ENCODE data around the gene ADAM10.
A peak's percentile ranks its signal among the peaks of the same experiment; 100 is the strongest.

ADAM10 gene

GRCh38 chr15:58595516-58596263 lies 153.8 kb downstream of the ADAM10 start:
- no peak overlapping the region for H3K27ac ChIP-seq (ENCODE audit: low read depth, low read length, severe bottlenecking)
- H3K4me1 ChIP-seq (ENCODE audit: control insufficient read depth, insufficient read depth, low read length, poor library complexity, severe bottlenecking): peaks cover 5% of the 10 kb centered on the region
- peaks cover 37% of the 10 kb centered on the region for H3K36me3 ChIP-seq (ENCODE audit: control insufficient read depth, insufficient read depth, low read length)
- no peaks in the 10 kb centered on the region for H3K9me3 ChIP-seq (ENCODE audit: control insufficient read depth, low read length)
- 100% methylated on average over 2 of the region's 3 CpGs; no CpG with 5 or more reads in 1 of the 2 experiments for WGBS, 2 experiments (ENCODE audit: insufficient coverage in 2 of 2)
- H3K4me3 ChIP-seq (ENCODE audit: extremely low read depth, insufficient read depth, low read length, poor library complexity, severe bottlenecking): no peak overlapping the region

DNA sequence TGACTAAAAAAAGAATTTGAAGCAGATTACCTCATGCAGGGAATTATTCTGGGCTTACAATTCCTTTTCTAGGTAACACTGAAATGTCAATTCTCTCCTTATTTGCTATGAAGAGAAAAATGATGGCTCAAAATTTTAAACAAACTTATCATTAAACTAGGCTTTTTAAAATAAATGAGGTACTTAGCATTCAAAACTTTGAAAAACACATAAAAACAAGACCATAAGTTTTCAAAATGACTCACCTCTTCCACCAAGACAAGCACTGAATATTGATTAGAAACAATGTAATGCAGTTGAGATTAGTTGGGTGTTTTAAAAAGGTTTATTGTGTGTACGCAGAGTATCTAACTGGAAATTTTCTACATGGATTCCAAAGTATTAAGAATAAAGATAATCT lies 154.6 kb downstream of the ADAM10 start:
- no peak overlapping the region for H3K4me3 ChIP-seq (ENCODE audit: extremely low read depth, insufficient read depth, low read length, poor library complexity, severe bottlenecking)
- H3K36me3 ChIP-seq (ENCODE audit: control insufficient read depth, insufficient read depth, low read length): peaks cover 35% of the 10 kb centered on the region
- H3K4me1 ChIP-seq (ENCODE audit: control insufficient read depth, insufficient read depth, low read length, poor library complexity, severe bottlenecking): peaks cover 6% of the 10 kb centered on the region
- H3K27ac ChIP-seq (ENCODE audit: low read depth, low read length, severe bottlenecking): no peak overlapping the region
- H3K9me3 ChIP-seq (ENCODE audit: control insufficient read depth, low read length): no peaks in the 10 kb centered on the region
- no CpG with 5 or more reads among the region's 1 CpG for WGBS, 2 experiments (ENCODE audit: insufficient coverage in 2 of 2)

- Histone ChIP-seq H3K4me1 (ENCODE audit: control insufficient read depth, insufficient read depth, low read length, poor library complexity, severe bottlenecking) (peaks cover 6% of the 10 kb centered on the region), H3K36me3 (ENCODE audit: control insufficient read depth, insufficient read depth, low read length) (peaks cover 34% of the 10 kb centered on the region), H3K4me3 (ENCODE audit: extremely low read depth, insufficient read depth, low read length, poor library complexity, severe bottlenecking) (no peak overlapping the region), H3K9me3 (ENCODE audit: control insufficient read depth, low read length) (no peaks in the 10 kb centered on the region), H3K27ac (ENCODE audit: low read depth, low read length, severe bottlenecking) (no peak overlapping the region)
- 100% methylated on average over 1 of the region's 1 CpG for WGBS, 2 experiments (ENCODE audit: insufficient coverage in 2 of 2)
Measured at GRCh38 chr15:58593870-58594269, 155.6 kb downstream of the ADAM10 start.

GRCh38 chr15:58590926-58591325 lies 158.6 kb downstream of the ADAM10 start:
- no peak overlapping the region for H3K27ac ChIP-seq (ENCODE audit: low read depth, low read length, severe bottlenecking)
- peaks cover 6% of the 10 kb centered on the region for H3K4me1 ChIP-seq (ENCODE audit: control insufficient read depth, insufficient read depth, low read length, poor library complexity, severe bottlenecking)
- no peaks in the 10 kb centered on the region for H3K9me3 ChIP-seq (ENCODE audit: control insufficient read depth, low read length)
- H3K4me3 ChIP-seq (ENCODE audit: extremely low read depth, insufficient read depth, low read length, poor library complexity, severe bottlenecking): no peak overlapping the region
- WGBS, 2 experiments (ENCODE audit: insufficient coverage in 2 of 2): no CpG with 5 or more reads among the region's 1 CpG
- H3K36me3 ChIP-seq (ENCODE audit: control insufficient read depth, insufficient read depth, low read length): peaks cover 17% of the 10 kb centered on the region

GRCh38 chr15:58590236-58590635 lies 159.3 kb downstream of the ADAM10 start:
- Histone ChIP-seq H3K27ac (ENCODE audit: low read depth, low read length, severe bottlenecking) (no peak overlapping the region), H3K4me1 (ENCODE audit: control insufficient read depth, insufficient read depth, low read length, poor library complexity, severe bottlenecking) (peaks cover 12% of the 10 kb centered on the region), H3K4me3 (ENCODE audit: extremely low read depth, insufficient read depth, low read length, poor library complexity, severe bottlenecking) (no peak overlapping the region), H3K9me3 (ENCODE audit: control insufficient read depth, low read length) (no peaks in the 10 kb centered on the region), H3K36me3 (ENCODE audit: control insufficient read depth, insufficient read depth, low read length) (peaks cover 17% of the 10 kb centered on the region)
- no CpG with 5 or more reads among the region's 1 CpG for WGBS, 2 experiments (ENCODE audit: insufficient coverage in 2 of 2)

DNA sequence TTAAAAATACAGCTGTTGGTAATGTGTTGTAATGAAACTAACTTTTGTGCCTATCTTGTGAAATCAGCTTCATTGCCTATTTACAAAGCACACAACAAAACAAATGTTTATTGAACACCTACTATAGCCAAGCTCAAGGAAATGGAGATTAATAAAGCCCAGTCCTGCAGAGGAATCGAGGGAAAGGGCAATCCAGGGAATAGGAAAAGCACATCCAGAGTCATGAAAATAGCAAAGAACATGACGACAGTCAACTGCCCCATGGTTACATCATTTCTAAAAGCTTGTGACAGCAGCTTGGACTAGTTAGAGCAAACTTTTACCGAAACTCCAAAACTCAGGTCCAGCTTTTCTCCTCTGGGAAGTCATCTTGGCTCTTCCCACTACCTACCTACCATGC lies 160.5 kb downstream of the ADAM10 start:
- Histone ChIP-seq H3K36me3 (ENCODE audit: control insufficient read depth, insufficient read depth, low read length) (peaks cover 13% of the 10 kb centered on the region), H3K9me3 (ENCODE audit: control insufficient read depth, low read length) (peaks cover under 1% of the 10 kb centered on the region), H3K4me1 (ENCODE audit: control insufficient read depth, insufficient read depth, low read length, poor library complexity, severe bottlenecking) (peaks cover 13% of the 10 kb centered on the region), H3K27ac (ENCODE audit: low read depth, low read length, severe bottlenecking) (no peak overlapping the region), H3K4me3 (ENCODE audit: extremely low read depth, insufficient read depth, low read length, poor library complexity, severe bottlenecking) (no peak overlapping the region)
- WGBS, 2 experiments (ENCODE audit: insufficient coverage in 2 of 2): 89 to 100% methylated on average over 3 of the region's 3 CpGs

DNA sequence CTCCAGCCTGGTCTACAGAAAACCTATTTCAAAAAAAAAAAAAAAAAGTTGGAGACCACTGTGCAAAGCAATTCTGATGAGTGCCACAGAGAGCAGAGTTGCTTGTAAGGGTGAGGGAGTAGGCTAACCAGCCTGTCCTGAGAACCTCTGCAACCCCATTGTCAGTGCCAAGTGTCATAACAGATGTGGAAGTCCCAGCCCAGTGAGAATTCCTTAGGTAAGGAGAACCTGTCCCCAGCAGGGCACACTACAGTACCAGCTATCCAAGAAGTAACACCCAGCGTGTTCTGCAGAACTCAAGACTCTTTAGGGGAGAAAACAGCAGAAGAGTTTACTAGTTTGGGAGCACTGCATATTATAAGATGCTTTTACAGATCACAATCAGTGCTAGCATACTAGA lies 161.4 kb downstream of the ADAM10 start:
- peaks cover 8% of the 10 kb centered on the region for H3K9me3 ChIP-seq (ENCODE audit: control insufficient read depth, low read length)
- peaks cover 5% of the 10 kb centered on the region for H3K36me3 ChIP-seq (ENCODE audit: control insufficient read depth, insufficient read depth, low read length)
- no peak overlapping the region for H3K27ac ChIP-seq (ENCODE audit: low read depth, low read length, severe bottlenecking)
- WGBS, 2 experiments (ENCODE audit: insufficient coverage in 2 of 2): 50% methylated on average over 1 of the region's 1 CpG; no CpG with 5 or more reads in 1 of the 2 experiments
- no peak overlapping the region for H3K4me3 ChIP-seq (ENCODE audit: extremely low read depth, insufficient read depth, low read length, poor library complexity, severe bottlenecking)
- H3K4me1 ChIP-seq (ENCODE audit: control insufficient read depth, insufficient read depth, low read length, poor library complexity, severe bottlenecking): peaks cover 13% of the 10 kb centered on the region

- H3K4me3 ChIP-seq (ENCODE audit: extremely low read depth, insufficient read depth, low read length, poor library complexity, severe bottlenecking): no peak overlapping the region
- no peak overlapping the region for H3K27ac ChIP-seq (ENCODE audit: low read depth, low read length, severe bottlenecking)
- peaks cover 8% of the 10 kb centered on the region for H3K9me3 ChIP-seq (ENCODE audit: control insufficient read depth, low read length)
- 97 to 100% methylated on average over 3 of the region's 4 CpGs for WGBS, 2 experiments (ENCODE audit: insufficient coverage in 2 of 2)
- peaks cover 5% of the 10 kb centered on the region for H3K36me3 ChIP-seq (ENCODE audit: control insufficient read depth, insufficient read depth, low read length)
- H3K4me1 ChIP-seq (ENCODE audit: control insufficient read depth, insufficient read depth, low read length, poor library complexity, severe bottlenecking): peaks cover 13% of the 10 kb centered on the region
Measured at GRCh38 chr15:58587486-58587885, 162.0 kb downstream of the ADAM10 start.

DNA sequence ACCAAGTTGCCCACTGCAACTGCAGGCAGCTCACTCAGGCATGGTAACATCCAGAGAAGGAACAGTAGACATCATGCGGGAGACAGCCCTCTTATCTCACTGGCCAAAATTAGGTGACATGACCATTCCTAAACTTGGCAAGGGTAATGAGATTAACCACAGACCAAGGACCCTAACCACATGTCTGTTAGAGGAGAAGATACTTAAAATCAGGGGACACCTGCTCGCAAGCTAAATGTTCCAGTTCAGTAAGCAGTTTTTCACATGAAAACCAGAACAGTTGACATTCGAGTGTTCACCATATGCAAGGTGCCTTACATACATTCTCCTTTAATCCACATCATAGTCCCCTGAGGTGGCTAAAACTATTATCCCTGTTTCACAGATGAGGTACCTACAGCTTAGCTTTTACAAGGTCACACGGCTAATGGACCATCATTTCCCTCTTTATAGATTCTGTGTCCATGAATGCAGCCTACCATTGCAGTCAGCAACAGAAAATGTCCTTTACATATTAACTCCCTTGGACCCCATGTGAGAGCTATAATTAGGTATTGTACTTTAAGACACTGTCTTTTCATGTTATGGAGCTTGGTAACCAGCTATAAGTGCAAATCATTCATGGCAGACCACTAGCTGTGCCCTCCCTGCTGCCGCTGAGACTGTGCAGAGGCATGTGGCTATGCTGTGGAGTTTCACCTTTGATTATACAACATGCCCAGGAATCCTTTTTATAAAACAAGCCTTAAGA lies 163.6 kb downstream of the ADAM10 start:
- no peak overlapping the region for H3K4me3 ChIP-seq (ENCODE audit: extremely low read depth, insufficient read depth, low read length, poor library complexity, severe bottlenecking)
- WGBS, 2 experiments (ENCODE audit: insufficient coverage in 2 of 2): 93% methylated on average over 4 of the region's 5 CpGs

DNA sequence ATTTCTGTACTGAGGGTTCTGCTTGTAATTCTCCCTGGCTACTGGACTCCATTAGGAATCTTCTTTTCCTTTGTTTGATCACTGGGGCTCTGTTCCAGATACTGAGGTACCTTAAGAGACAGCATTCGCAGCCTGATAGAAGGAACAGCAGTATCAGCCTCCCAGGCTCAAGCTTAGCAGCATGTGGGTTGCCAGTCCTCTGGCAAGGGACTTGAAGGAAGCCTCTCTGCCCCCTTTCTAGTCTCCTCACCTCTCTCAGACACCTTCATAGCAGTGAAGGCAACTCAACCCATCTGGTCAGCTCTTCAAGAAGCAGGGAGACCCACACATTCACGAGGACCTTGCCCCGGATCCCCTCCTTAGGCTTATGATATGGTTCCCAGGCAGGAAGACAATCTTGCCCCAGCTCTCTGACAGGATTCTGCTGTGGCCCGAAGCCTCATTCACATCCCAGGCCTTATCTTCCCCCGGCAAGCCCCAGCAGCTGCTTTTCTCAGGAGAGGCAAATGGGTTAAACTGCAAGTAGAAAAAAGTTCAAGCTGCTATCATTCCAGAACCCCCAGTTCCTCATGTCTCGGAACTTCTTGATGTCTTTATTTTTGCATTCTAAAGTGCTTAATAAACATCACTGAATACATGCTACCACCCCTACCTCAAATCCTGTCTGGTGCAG lies 164.6 kb downstream of the ADAM10 start:
- H3K27ac ChIP-seq (ENCODE audit: low read depth, low read length, severe bottlenecking): peak overlapping the region; percentile 16
- H3K9me3 ChIP-seq (ENCODE audit: control insufficient read depth, low read length): peaks cover 8% of the 10 kb centered on the region
- peaks cover 7% of the 10 kb centered on the region for H3K4me1 ChIP-seq (ENCODE audit: control insufficient read depth, insufficient read depth, low read length, poor library complexity, severe bottlenecking)
- H3K36me3 ChIP-seq (ENCODE audit: control insufficient read depth, insufficient read depth, low read length): no peaks in the 10 kb centered on the region
- WGBS, 2 experiments (ENCODE audit: insufficient coverage in 2 of 2): 75 to 98% methylated on average over 2 to 4 of the region's 6 CpGs
- no peak overlapping the region for H3K4me3 ChIP-seq (ENCODE audit: extremely low read depth, insufficient read depth, low read length, poor library complexity, severe bottlenecking)

More for the DNA sequence above, 163.6 kb downstream of the ADAM10 start:
- peaks cover 10% of the 10 kb centered on the region for H3K4me1 ChIP-seq (ENCODE audit: control insufficient read depth, insufficient read depth, low read length, poor library complexity, severe bottlenecking)
- H3K27ac ChIP-seq (ENCODE audit: low read depth, low read length, severe bottlenecking): no peak overlapping the region
- peaks cover 8% of the 10 kb centered on the region for H3K9me3 ChIP-seq (ENCODE audit: control insufficient read depth, low read length)
- H3K36me3 ChIP-seq (ENCODE audit: control insufficient read depth, insufficient read depth, low read length): no peaks in the 10 kb centered on the region
